ENCODE measurements around the gene P3H1. TPM values are rescaled to one million over a fixed set of nuclear protein-coding genes. Genes with fewer than 3 reads are reported as not detected.

The P3H1 gene
- polyA plus RNA-seq, 3 donors, result 16.8 to 56.9 (median 16.9) TPM

DNA sequence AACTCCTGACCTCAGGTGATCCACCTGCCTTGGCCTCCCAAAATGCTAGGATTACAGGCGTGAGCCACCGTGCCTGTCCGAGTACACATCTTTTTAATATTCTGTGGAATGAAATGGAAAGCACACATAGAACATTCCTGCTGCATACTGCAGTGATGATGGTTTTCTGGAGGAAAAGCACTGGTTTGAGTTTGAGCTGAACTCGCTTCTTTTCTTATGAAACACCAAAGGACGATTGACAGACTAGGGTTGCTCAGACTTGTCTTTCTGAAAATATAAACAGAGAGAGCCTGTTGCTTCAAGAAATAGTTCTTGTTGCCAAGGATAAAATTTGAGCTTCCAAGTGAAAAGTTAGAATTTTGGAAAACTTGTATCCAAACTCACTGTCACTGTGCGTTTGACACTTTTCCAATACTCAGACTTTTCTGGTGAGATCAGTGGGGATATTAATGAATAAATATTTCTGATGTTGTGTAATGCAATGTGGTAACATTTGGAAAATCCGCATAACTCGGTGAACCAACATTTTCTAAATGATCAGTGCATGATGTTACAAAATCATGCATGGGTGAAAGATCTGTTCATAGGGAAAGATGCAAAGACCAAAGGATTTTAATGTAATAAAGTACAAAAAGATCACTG, 35.1 kb upstream of the P3H1 start:
- Mint-ChIP-seq H3K27ac (no peak overlapping the region), H3K27me3 (ENCODE audit: low read depth in 3 of 3) (peaks cover 0 to 2% (median 2%) of the 10 kb centered on the region in 3 donors), H3K36me3 (peaks cover 21 to 26% of the 10 kb centered on the region in 2 donors), H3K9me3 (peaks cover 5 to 16% (median 12%) of the 10 kb centered on the region in 7 donors), H3K4me1 (no peaks in the 10 kb centered on the region), H3K4me3 (no peak overlapping the region)
- Histone ChIP-seq H3K4me3 (replicated peaks in 1 of 3; ENCODE audit: low read depth in 2 of 3, low read length in 3 of 3) (no peak overlapping the region), H2AFZ (ENCODE audit: insufficient read depth, low read depth, low read length, poor library complexity, severe bottlenecking) (no peak overlapping the region), H4K20me1 (ENCODE audit: insufficient read depth, low read length) (no peaks in the 10 kb centered on the region), H3K36me3 (replicated peaks in 1 of 2; ENCODE audit: control insufficient read depth in 1 of 2, insufficient read depth in 2 of 2, low read length in 2 of 2) (peaks cover 0 to 22% of the 10 kb centered on the region in 2 donors), H3K27ac (ENCODE audit: low read depth in 1 of 2, low read length in 2 of 2) (no peak overlapping the region), H3K4me1 (ENCODE audit: control insufficient read depth in 1 of 2, insufficient read depth in 2 of 2, low read length in 2 of 2) (no peaks in the 10 kb centered on the region), H3K27me3 (ENCODE audit: control insufficient read depth in 2 of 2, insufficient read depth in 2 of 2, low read length in 2 of 2) (no peaks in the 10 kb centered on the region), H3K79me2 (ENCODE audit: insufficient read depth, low read length) (no peaks in the 10 kb centered on the region), H3K9ac (ENCODE audit: insufficient read depth, low read length, poor library complexity, severe bottlenecking) (no peak overlapping the region), H3K4me2 (replicated peaks; ENCODE audit: extremely low read depth, low read length, poor library complexity, severe bottlenecking) (no peak overlapping the region), H3K9me3 (replicated peaks in 1 of 2; ENCODE audit: control insufficient read depth in 1 of 2, insufficient read depth in 1 of 2, low read length in 2 of 2) (peaks cover 0 to 11% of the 10 kb centered on the region in 2 donors)
- TF ChIP-seq, protein P1, sequence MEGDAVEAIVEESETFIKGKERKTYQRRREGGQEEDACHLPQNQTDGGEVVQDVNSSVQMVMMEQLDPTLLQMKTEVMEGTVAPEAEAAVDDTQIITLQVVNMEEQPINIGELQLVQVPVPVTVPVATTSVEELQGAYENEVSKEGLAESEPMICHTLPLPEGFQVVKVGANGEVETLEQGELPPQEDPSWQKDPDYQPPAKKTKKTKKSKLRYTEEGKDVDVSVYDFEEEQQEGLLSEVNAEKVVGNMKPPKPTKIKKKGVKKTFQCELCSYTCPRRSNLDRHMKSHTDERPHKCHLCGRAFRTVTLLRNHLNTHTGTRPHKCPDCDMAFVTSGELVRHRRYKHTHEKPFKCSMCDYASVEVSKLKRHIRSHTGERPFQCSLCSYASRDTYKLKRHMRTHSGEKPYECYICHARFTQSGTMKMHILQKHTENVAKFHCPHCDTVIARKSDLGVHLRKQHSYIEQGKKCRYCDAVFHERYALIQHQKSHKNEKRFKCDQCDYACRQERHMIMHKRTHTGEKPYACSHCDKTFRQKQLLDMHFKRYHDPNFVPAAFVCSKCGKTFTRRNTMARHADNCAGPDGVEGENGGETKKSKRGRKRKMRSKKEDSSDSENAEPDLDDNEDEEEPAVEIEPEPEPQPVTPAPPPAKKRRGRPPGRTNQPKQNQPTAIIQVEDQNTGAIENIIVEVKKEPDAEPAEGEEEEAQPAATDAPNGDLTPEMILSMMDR (IDR thresholded peaks at IDR 0.05), result no peak
- WGBS (ENCODE audit: insufficient coverage), result 100% methylated on average over 5 of the region's 8 CpGs
- DNase-seq, result no peak
- intact Hi-C loops (cut with micrococcal nuclease), result no loop called here

- WGBS (ENCODE audit: insufficient coverage), result 90% methylated on average over 4 of the region's 5 CpGs
- H3K4me2 ChIP-seq (replicated peaks; ENCODE audit: extremely low read depth, low read length, poor library complexity, severe bottlenecking), result no peak overlapping the region
- no peak overlapping the region for H3K27ac ChIP-seq (ENCODE audit: low read depth in 1 of 2, low read length in 2 of 2)
- no peaks in the 10 kb centered on the region for H3K4me1 Mint-ChIP-seq
- no peaks in the 10 kb centered on the region for H3K27me3 ChIP-seq (ENCODE audit: control insufficient read depth in 2 of 2, insufficient read depth in 2 of 2, low read length in 2 of 2)
- DNase-seq, result no peak
- H3K36me3 ChIP-seq (replicated peaks in 1 of 2; ENCODE audit: control insufficient read depth in 1 of 2, insufficient read depth in 2 of 2, low read length in 2 of 2), result no peaks in the 10 kb centered on the region
- H3K4me1 ChIP-seq (ENCODE audit: control insufficient read depth in 1 of 2, insufficient read depth in 2 of 2, low read length in 2 of 2), result no peaks in the 10 kb centered on the region
- TF ChIP-seq, protein P1 (IDR thresholded peaks at IDR 0.05), result no peak
- H3K9me3 Mint-ChIP-seq, result no peaks in the 10 kb centered on the region
- no peak overlapping the region for H3K4me3 Mint-ChIP-seq
- no peaks in the 10 kb centered on the region for H3K36me3 Mint-ChIP-seq
- no peak overlapping the region for H3K27ac Mint-ChIP-seq
- no peaks in the 10 kb centered on the region for H3K79me2 ChIP-seq (ENCODE audit: insufficient read depth, low read length)
- no peak overlapping the region for H3K9ac ChIP-seq (ENCODE audit: insufficient read depth, low read length, poor library complexity, severe bottlenecking)
- H3K9me3 ChIP-seq (replicated peaks in 1 of 2; ENCODE audit: control insufficient read depth in 1 of 2, insufficient read depth in 1 of 2, low read length in 2 of 2), result no peaks in the 10 kb centered on the region
- H4K20me1 ChIP-seq (ENCODE audit: insufficient read depth, low read length), result no peaks in the 10 kb centered on the region
- H3K4me3 ChIP-seq (replicated peaks in 1 of 3; ENCODE audit: low read depth in 2 of 3, low read length in 3 of 3), result no peak overlapping the region
- H2AFZ ChIP-seq (ENCODE audit: insufficient read depth, low read depth, low read length, poor library complexity, severe bottlenecking), result no peak overlapping the region
- peaks cover 2% of the 10 kb centered on the region in 3 donors for H3K27me3 Mint-ChIP-seq (ENCODE audit: low read depth in 3 of 3)
- intact Hi-C loops (cut with micrococcal nuclease), result no loop called here
Observed at GRCh38 chr1:42797979-42798378, 31.2 kb upstream of the P3H1 start.

Data from CD14-positive monocyte (primary cell).